Measurements from ENCODE around the gene ACOT8. TPM values are rescaled to one million over a fixed set of nuclear protein-coding genes. Genes with fewer than 3 reads are reported as not detected.
A peak's percentile ranks its signal among the peaks of the same experiment; 100 is the strongest.

The ACOT8 gene
- 43.6 and 48.2 TPM in 2 replicates for total RNA-seq (2013; cell fraction: nucleolus; rRNA removed)
- total RNA-seq (2014; rRNA removed): 45.0 and 47.9 TPM in 2 replicates
- 15.2 and 16.5 TPM in 2 replicates for total RNA-seq (2014; rRNA removed; fragmentation: Illumina TruSeq; extraction: Trizol)
- total RNA-seq (2021): 24.9 and 27.3 TPM in 2 replicates
- 12.5 TPM for polyA plus RNA-seq (2011; ENCODE audit: low read depth)
- polyA plus RNA-seq (2011; rRNA removed): 22.9 and 39.3 TPM in 2 replicates
- polyA plus RNA-seq (2011; cell fraction: cytosol; rRNA removed): 75.7 and 85.6 TPM in 2 replicates
- 67.1 and 69.3 TPM in 2 replicates for polyA plus RNA-seq (2011; cell fraction: nucleus; rRNA removed)
- polyA plus RNA-seq (2012): 22.6 and 23.4 TPM in 2 replicates
- 9.5 and 15.9 TPM in 2 replicates for polyA plus RNA-seq (2014; fragmentation: Illumina TruSeq; extraction: Trizol)
- 10 to 100 TPM in 1 of 2 experiments, 1 to 10 TPM in 1; 5.1 to 10.1 TPM for polyA plus RNA-seq (2014; fragmentation: Nextera tagmentation; extraction: Ambion mirVana)
- polyA plus RNA-seq (2014; rRNA removed): 42.0 and 45.3 TPM in 2 replicates
- 10 to 100 TPM; 36.3 to 47.5 TPM for polyA plus RNA-seq (2016; fragmentation: Nextera tagmentation; extraction: Ambion mirVana)
- 19.8 and 46.3 TPM in 2 replicates for polyA minus RNA-seq (2011; rRNA and poly(A)+ RNA removed)
- 6.8 and 13.9 TPM in 2 replicates for polyA minus RNA-seq (2011; cell fraction: cytosol; rRNA and poly(A)+ RNA removed)
- 21.6 and 34.5 TPM in 2 replicates for polyA minus RNA-seq (2011; cell fraction: nucleus; rRNA and poly(A)+ RNA removed)
- Bru-seq, nascent RNA: percentile 72 among the genes with signal in this experiment
- percentile 58 among the genes with signal in this experiment for BruChase-seq, experiment 1, labeled RNA remaining after a 6-hour chase
- BruChase-seq, experiment 2, labeled RNA remaining after a 2-hour chase: percentile 57 among the genes with signal in this experiment
- long read RNA-seq, experiment 1, transcript ACOT8-201 (6 exons, 1,168 nt): major isoform, 13 of 19 reads
- long read RNA-seq, experiment 1, partial matches to known transcripts: 1 of 19 reads
- long read RNA-seq, experiment 1, other reads (novel, unspliced or antisense): 3 of 19 reads
- long read RNA-seq, experiment 2, transcript ACOT8-201 (6 exons, 1,168 nt): major isoform, 11 of 22 reads
- long read RNA-seq, experiment 2, partial matches to known transcripts: 3 of 22 reads
- long read RNA-seq, experiment 2, other reads (novel, unspliced or antisense): 3 of 22 reads

DNA sequence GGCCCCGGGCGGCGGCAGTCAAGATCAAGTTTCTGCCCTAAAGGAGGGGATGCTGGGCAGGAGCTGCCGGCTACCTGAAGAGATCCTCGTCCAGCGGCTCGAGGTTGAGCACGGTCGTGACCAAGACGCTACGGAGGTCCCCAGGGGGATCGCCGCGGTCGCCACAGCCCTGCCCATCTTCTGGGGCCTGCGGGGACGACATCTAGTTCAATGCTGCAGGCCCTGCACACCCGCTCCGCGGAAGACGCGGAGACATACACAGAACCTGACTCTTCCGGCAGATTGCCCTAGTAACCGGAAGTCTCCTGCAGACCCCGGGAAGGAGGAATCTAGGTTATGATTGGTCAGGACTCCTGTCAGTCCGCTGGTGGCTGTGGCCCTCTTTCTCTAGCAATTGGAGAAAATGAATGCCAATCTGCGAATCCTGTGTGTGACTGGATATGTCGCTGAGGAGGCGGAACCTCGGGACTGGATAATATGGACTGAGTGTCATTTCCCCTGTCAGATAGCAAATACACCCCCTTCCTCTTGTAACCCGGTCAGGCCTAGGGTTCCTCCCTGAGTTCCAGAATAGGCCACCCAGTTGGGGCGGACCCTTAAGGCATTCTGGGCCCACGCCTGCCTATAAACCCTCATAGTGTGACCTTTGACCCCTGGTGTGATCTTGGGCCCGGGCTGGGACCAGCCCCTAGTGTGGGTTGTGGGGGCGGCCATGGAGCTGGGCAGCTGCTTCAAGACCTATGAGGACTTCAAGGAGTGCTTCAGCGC lies at the start of gene ACOT8, which contains the start of gene ZSWIM3:
Gene ACOT8, minus strand, starts transcription at position 279 of the 768 bp plus-strand sequence. Its CDS starts 77 bp downstream, at position 202.
Gene ZSWIM3, plus strand, starts transcription at position 501 of the 768 bp plus-strand sequence. Its CDS starts 212 bp downstream, at position 713.
- peak within 1 kb of the TSS; percentile 89 for H3K9ac ChIP-seq (ENCODE audit: control insufficient read depth, insufficient read depth, low read length)
- BruUV-seq (replicated peaks): no TSS peak
- DNase-seq (ENCODE audit: low read depth, low spot score): peak; percentile 100
- in situ Hi-C loops (cut with MboI) (no loop called here), intact Hi-C loops (cut with micrococcal nuclease; ENCODE audit: unreplicated experiment) (loop anchor here (2.0 to 5.0 kb wide), 3 partner anchors 34 to 78 kb away; partner anchors contain the start of genes CTSA, NEURL2, PCIF1 and UBE2C)
- peaks cover 8% of the 10 kb centered on the region for H3K4me1 ChIP-seq (ENCODE audit: control insufficient read depth, insufficient read depth, low read length)
- H3K9me3 ChIP-seq (replicated peaks; ENCODE audit: control insufficient read depth, insufficient read depth, low read length): no peaks in the 10 kb centered on the region
- ChIA-PET RAD21 (ENCODE audit: unreplicated experiment) (interaction anchor here (0.9 to 1.8 kb wide), 3 partner anchors 15 to 104 kb away, joined by 3 to 6 read pairs (median 5); partner anchors contain the start of gene ZSWIM1), CTCF (interaction anchor here (1.0 to 2.6 kb wide), 10 partner anchors 15 to 113 kb away, joined by 3 to 11 read pairs (median 4); partner anchors contain the start of gene ZSWIM1), POLR2A (interaction anchor here (0.7 to 2.3 kb wide), 11 partner anchors 24 to 1594 kb away, joined by 3 to 16 read pairs (median 4); partner anchors contain the start of genes CTSA, NEURL2, PCIF1 and UBE2C), SMC1A (ENCODE audit: uncharacterized antibody, unreplicated experiment) (interaction anchor here (0.8 to 1.5 kb wide), 5 partner anchors 11 to 103 kb away, joined by 3 to 5 read pairs (median 4); partner anchors contain the start of genes PCIF1 and ZSWIM1)
- peaks cover 19% of the 10 kb centered on the region for H3K79me2 ChIP-seq (ENCODE audit: control insufficient read depth, insufficient read depth, low read length)
- H3K4me2 ChIP-seq (ENCODE audit: control insufficient read depth, insufficient read depth): peak within 1 kb of the TSS; percentile 98
- H2AFZ ChIP-seq (ENCODE audit: control insufficient read depth, low read depth, low read length): peak within 1 kb of the TSS; percentile 98
- peak; percentile 98 for ATAC-seq
- H3K36me3 ChIP-seq (ENCODE audit: control insufficient read depth in 2 of 2, insufficient read depth in 2 of 2, low read length in 1 of 2): no peaks in the 10 kb centered on the region
- WGBS (ENCODE audit: insufficient coverage, insufficient replicate concordance, low lambda C conversion rate, missing lambda C conversion rate): under 1% methylated on average over 36 of the region's 36 CpGs
- peak within 1 kb of the TSS; percentile 97 for H3K4me3 ChIP-seq
- no peaks in the 10 kb centered on the region for H3K27me3 ChIP-seq (replicated peaks in 1 of 2; ENCODE audit: control insufficient read depth in 2 of 2, insufficient read depth in 2 of 2, low read length in 1 of 2)
- peak; percentile 97 for FAIRE-seq
- H3K27ac ChIP-seq (ENCODE audit: control insufficient read depth, insufficient read depth): peak within 1 kb of the TSS; percentile 96
- no peaks in the 10 kb centered on the region for H4K20me1 ChIP-seq (ENCODE audit: control insufficient read depth, insufficient read depth)
- TF ChIP-seq CBX3 (IDR thresholded peaks at IDR 0.05; ENCODE audit: borderline replicate concordance, low read depth) (no peak), CHD1 (IDR thresholded peaks at IDR 0.05; ENCODE audit: low read depth, low read length) (no peak), STAT1 (conservative IDR thresholded peaks at IDR 0.05) (no peak), HSF1 (IDR thresholded peaks at IDR 0.05; ENCODE audit: low read depth, low read length) (no peak), GATAD2B (conservative IDR thresholded peaks at IDR 0.05; ENCODE audit: low read depth) (peak; percentile 50; the same call in 1 of the 2 replicates), SIN3A (IDR thresholded peaks at IDR 0.05; ENCODE audit: low read depth, low read length) (peak; percentile 86), MXI1 (IDR thresholded peaks at IDR 0.05; ENCODE audit: low read depth, low read length) (peak; percentile 68; the same call in 1 of the 2 replicates), ZBTB11 (CRISPR knock-in tag; IDR thresholded peaks at IDR 0.05) (no peak), HDAC2 (IDR thresholded peaks at IDR 0.05) (no peak), TCF7 (IDR thresholded peaks at IDR 0.05; ENCODE audit: borderline replicate concordance) (no peak), CBFB (IDR thresholded peaks at IDR 0.05; ENCODE audit: low read depth) (peak; percentile 39; the same call in 1 of the 2 replicates), ZNF622 (IDR thresholded peaks at IDR 0.05) (no peak), PAX8 (IDR thresholded peaks at IDR 0.05) (no peak; the same call in 1 of the 2 replicates)

Data from GM12878 (cell line).